Peyer's patch (tissue), 4 donors: ENCODE results near the gene PPP1R14C. TPM values are rescaled to one million over a fixed set of nuclear protein-coding genes. Genes with fewer than 3 reads are reported as not detected.
"Not testable (repeated sequence)": the region's sequence is repeated elsewhere in the genome, so short reads cannot be mapped to it uniquely, and the experiment has no call there.

Experiments
- DNase-seq, 3 donors: peaks; one replicate each; pipeline ENCODE4 v3.0.0-alpha.2; 2017 to 2019
- H3K27ac ChIP-seq, 4 donors: fragments of 200-600 bp; sonication (generic); one replicate each; pipeline ENCODE4 v1.5.1; 2016 to 2019
- H3K27me3 ChIP-seq, 2 donors: fragments of 200-600 bp; sonication (generic); one replicate each; pipeline ENCODE4 v1.5.1; 2019
- H3K36me3 ChIP-seq, 3 donors: fragments of 200-600 bp; sonication (generic); one replicate each; pipeline ENCODE4 v1.5.1; 2016 to 2019
- H3K4me1 ChIP-seq, 4 donors: fragments of 200-600 bp; sonication (generic); one replicate each; pipeline ENCODE4 v1.5.1; 2016 to 2019
- H3K4me3 ChIP-seq, 4 donors: fragments of 200-600 bp; sonication (generic); 1 replicate in 3 of 4; 2 replicates in 1 of 4; pipeline ENCODE4 v1.5.1; 2016 to 2019; ENCODE audit warnings: mild to moderate bottlenecking in 1 of 4
- H3K9me3 ChIP-seq, 4 donors: fragments of 200-600 bp; sonication (generic); one replicate each; pipeline ENCODE4 v1.5.1; 2016 to 2019; ENCODE audit warnings: mild to moderate bottlenecking in 1 of 4
- POLR2A ChIP-seq, 2 donors: fragments of 450-650 bp; IDR thresholded peaks; one replicate each; pipeline ENCODE4 v1.5.1; 2017; ENCODE audit warnings: antibody characterized with exemption in 2 of 2, mild to moderate bottlenecking in 2 of 2, moderate library complexity in 2 of 2
- total RNA-seq, 4 donors: library from RNA; depleted of rRNA; stranded (reverse); fragments of >200 nt; gene quantifications; one replicate each; pipeline ENCODE4 v1.1.0, GENCODE V29; 2016
- TF ChIP-seq, protein P1 (sequence below), 6 experiments: fragments of 450-650 bp in 4 of 6; fragments of 200-600 bp in 2 of 6; sonication (generic) in 1 of 6; IDR thresholded peaks; one replicate each; pipeline ENCODE4 v1.5.1; 2017 to 2019; ENCODE audit warnings: antibody characterized with exemption in 6 of 6, mild to moderate bottlenecking in 3 of 6, moderate library complexity in 1 of 6

Gene PPP1R14C
- total RNA-seq, 4 donors from 2014 or later: 4.4 to 21.2 (median 10.2) TPM

DNA sequence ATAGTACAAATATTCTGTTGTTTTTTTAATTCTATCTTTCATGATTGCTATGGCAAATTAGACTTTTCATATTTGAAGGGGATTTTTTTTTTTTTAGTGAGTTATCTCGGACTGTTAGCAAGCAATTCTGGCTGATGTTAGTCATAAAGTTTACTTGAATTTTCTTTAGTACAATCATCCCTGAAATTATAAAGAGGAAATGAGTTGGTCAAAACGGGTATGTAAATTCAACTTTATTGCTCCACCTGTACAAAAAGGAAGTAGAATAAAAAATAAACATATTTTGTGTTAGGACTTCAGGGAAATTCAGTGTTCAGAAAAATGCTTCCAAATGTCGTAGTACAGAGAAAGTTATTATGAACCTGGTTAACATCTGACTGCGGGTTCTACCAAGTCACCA is 40.3 kb downstream of the PPP1R14C start:
- Histone ChIP-seq H3K27ac (no peak overlapping the region), H3K4me3 (no peak overlapping the region), H3K4me1 (peaks cover 0 to 15% (median 7%) of the 10 kb centered on the region in 4 donors), H3K9me3 (no peaks in the 10 kb centered on the region), H3K27me3 (no peaks in the 10 kb centered on the region), H3K36me3 (no peaks in the 10 kb centered on the region)
- TF ChIP-seq POLR2A (IDR thresholded peaks at IDR 0.05): no peak
- TF ChIP-seq, protein P1, sequence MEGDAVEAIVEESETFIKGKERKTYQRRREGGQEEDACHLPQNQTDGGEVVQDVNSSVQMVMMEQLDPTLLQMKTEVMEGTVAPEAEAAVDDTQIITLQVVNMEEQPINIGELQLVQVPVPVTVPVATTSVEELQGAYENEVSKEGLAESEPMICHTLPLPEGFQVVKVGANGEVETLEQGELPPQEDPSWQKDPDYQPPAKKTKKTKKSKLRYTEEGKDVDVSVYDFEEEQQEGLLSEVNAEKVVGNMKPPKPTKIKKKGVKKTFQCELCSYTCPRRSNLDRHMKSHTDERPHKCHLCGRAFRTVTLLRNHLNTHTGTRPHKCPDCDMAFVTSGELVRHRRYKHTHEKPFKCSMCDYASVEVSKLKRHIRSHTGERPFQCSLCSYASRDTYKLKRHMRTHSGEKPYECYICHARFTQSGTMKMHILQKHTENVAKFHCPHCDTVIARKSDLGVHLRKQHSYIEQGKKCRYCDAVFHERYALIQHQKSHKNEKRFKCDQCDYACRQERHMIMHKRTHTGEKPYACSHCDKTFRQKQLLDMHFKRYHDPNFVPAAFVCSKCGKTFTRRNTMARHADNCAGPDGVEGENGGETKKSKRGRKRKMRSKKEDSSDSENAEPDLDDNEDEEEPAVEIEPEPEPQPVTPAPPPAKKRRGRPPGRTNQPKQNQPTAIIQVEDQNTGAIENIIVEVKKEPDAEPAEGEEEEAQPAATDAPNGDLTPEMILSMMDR (IDR thresholded peaks at IDR 0.05): no peak
- DNase-seq: no peak

DNA sequence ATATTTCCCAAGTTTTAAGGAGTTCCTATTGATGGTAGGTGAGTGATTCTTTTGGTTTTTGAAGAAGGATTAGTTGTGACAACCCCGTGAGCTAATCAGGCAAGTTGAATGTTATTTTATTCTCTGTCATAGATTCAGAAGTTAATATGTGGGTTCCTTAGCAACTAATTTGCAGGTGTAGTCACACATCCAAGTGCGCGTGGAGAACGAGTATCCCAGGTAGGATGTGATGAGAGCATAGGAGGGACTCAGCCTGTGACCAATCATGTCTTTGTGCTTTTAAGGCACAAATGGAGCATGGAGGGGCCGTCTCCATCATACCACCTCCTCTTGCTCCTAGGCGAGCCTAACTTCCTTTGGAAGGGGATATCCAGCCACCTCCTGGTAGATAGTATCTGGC is 41.1 kb downstream of the PPP1R14C start:
- Histone ChIP-seq H3K27me3 (no peaks in the 10 kb centered on the region), H3K9me3 (no peaks in the 10 kb centered on the region), H3K27ac (no peak overlapping the region), H3K4me3 (no peak overlapping the region), H3K36me3 (no peaks in the 10 kb centered on the region), H3K4me1 (peaks cover 0 to 15% (median 6%) of the 10 kb centered on the region in 4 donors)
- TF ChIP-seq, protein P1 (IDR thresholded peaks at IDR 0.05): no peak
- no peak for TF ChIP-seq POLR2A (IDR thresholded peaks at IDR 0.05)
- DNase-seq: no peak

DNA sequence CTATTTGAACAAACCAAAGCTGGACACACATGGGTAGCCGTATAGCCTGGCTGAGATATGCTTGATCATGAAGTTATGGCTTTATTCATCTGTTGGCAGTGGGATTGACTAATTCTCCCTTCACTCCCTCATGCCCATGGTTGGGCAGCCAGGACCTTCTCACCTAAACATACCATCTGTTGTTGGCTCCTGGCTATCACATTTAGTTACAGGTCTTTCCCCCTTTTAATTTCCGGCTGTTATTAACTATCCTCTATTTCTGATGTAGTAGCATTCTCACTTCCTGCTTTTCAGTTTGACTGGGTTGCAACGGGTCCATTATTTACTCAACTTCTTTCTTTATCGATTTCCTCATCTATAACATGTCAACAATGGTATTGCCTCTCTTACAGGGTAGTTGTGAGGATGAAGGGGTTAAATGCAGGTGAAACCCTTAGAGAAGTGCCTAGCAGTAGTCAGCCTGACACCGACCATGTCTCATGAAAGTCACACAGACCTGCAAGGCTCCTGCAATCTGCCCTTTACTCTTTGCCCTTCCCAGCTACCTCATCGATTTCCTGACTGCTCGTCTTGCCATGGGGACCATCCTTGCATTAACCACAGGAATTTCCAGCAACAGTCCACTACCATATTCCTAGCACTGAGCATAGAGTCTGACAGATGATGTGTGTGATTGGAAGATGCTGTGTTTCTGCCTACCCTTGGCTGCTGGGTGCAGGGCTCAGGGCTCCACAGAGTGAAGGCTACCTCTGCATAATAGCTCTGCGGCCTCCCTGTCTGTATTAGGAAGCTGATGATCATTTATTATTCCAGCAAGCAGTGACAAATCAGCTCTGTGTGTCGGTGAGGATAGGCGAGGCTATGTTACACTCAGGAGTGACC is 42.2 kb downstream of the PPP1R14C start:
- Histone ChIP-seq H3K9me3 (no peaks in the 10 kb centered on the region), H3K27ac (peak overlapping the region in 3 of 4 donors; percentile 25 to 79 (median 71)), H3K36me3 (no peaks in the 10 kb centered on the region), H3K27me3 (no peaks in the 10 kb centered on the region), H3K4me3 (no peak overlapping the region), H3K4me1 (peaks cover 0 to 15% (median 6%) of the 10 kb centered on the region in 4 donors)
- peak in 1 of 3 donors; percentile 59 for DNase-seq
- no peak for TF ChIP-seq POLR2A (IDR thresholded peaks at IDR 0.05)
- TF ChIP-seq, protein P1 (IDR thresholded peaks at IDR 0.05): no peak

DNA sequence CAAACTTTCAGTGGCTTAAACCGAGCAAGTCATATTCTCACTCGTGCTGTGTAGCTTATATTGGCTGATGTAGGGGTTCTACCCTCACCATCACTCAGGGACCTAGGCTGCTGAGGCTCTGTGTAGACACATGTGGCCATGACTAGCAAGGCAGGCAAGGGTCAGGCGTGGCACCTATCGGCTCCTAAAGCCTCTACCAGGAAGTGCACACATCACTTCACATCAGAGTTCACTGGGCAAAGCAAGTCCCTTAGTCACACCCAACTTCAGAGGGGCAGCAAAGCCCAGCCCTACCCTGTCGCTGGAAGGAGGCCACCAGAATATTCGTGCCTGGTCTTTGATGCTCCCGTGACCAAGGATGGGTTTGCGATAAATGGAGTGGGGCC is 42.9 kb downstream of the PPP1R14C start:
- Histone ChIP-seq H3K4me1 (peaks cover 0 to 15% (median 6%) of the 10 kb centered on the region in 4 donors), H3K36me3 (no peaks in the 10 kb centered on the region), H3K27me3 (no peaks in the 10 kb centered on the region), H3K9me3 (no peaks in the 10 kb centered on the region), H3K27ac (peak overlapping the region in 3 of 4 donors; percentile 25 to 79 (median 71)), H3K4me3 (no peak overlapping the region)
- TF ChIP-seq, protein P1 (IDR thresholded peaks at IDR 0.05): no peak
- no peak for TF ChIP-seq POLR2A (IDR thresholded peaks at IDR 0.05)
- DNase-seq: peak in 2 of 3 donors; percentile 64 to 69

DNA sequence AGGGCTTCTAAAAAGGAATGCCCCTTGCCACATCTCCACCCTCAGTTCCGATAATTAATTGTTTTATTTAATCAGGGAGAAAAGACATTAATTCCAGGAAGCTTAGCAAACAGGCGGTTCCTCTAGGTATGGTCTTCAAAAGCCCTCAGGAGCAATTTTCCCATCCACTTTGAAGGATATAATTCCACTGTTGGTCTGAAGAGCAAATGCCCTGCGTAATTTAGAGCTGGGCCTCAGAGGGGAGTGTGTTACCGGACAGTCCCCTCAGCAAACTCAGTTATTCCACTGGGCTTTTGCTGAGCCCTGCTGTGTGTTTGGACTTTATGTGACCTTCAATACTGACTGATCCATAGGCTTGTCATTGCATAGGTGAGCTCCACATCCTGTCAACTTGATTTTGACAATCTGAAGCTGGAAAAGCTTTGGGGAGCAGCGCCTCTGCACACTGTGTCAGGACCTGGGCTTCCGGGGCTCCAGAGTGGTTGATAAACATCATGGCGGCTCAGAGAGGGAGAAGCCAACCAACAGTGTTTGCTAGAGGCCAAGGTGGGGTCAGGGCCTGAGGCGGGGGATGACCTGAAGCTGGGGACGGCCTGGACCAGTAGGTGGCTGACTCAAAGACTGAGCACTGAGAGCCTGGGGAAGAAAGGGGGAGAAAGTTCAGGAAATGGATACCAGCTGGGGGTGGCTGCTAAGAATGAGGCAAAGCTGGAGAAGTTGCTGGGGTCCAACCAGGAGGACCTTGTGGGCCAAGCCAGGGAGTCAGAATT is 43.5 kb downstream of the PPP1R14C start:
- peak overlapping the region in 2 of 4 donors; percentile 71 to 79 for H3K27ac ChIP-seq
- DNase-seq: no peak
- H3K4me1 ChIP-seq: peaks cover 0 to 15% (median 6%) of the 10 kb centered on the region in 4 donors
- H3K36me3 ChIP-seq: no peaks in the 10 kb centered on the region
- no peaks in the 10 kb centered on the region for H3K9me3 ChIP-seq
- TF ChIP-seq POLR2A (IDR thresholded peaks at IDR 0.05): no peak
- TF ChIP-seq, protein P1 (IDR thresholded peaks at IDR 0.05): no peak
- H3K27me3 ChIP-seq: no peaks in the 10 kb centered on the region
- H3K4me3 ChIP-seq: no peak overlapping the region

DNA sequence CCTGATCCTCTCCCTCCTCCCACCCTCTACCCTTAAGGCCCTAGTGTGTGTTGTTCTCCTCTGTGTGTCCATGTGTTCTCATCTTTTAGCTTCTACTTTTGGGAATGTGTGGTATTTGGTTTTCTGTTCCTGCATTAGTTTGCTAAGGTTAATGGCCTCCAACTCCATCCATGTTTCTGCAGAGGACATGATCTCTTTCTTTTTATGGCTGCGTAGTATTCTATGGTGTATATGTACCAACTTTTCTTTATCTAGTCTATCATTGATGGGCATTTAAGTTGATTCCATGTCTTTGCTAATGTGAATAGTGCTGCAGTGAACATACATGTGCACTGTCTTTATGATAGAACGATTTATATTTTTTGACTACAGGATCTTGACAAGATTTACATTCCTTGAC is 44.6 kb downstream of the PPP1R14C start:
- H3K27ac ChIP-seq, H3K4me3 ChIP-seq, H3K36me3 ChIP-seq, DNase-seq, H3K9me3 ChIP-seq, H3K27me3 ChIP-seq: not testable (repeated sequence)
- H3K4me1 ChIP-seq: peaks cover 0 to 15% (median 6%) of the 10 kb centered on the region in 4 donors
